Embryonic facial prominence (tissue), 1 donor: ENCODE data around the gene TRAPPC12.

Experiments
- DNase-seq: peaks from one replicate; pipeline ENCODE4 v3.0.0-alpha.2; 2016; ENCODE audit errors: extremely low spot score

The TRAPPC12 gene

GRCh38 chr2:3468296-3468988 lies 88.9 kb downstream of the TRAPPC12 start:
- no peak for DNase-seq

- no peak for DNase-seq
Measured at GRCh38 chr2:3469486-3469885, 90.0 kb downstream of the TRAPPC12 start.

DNA sequence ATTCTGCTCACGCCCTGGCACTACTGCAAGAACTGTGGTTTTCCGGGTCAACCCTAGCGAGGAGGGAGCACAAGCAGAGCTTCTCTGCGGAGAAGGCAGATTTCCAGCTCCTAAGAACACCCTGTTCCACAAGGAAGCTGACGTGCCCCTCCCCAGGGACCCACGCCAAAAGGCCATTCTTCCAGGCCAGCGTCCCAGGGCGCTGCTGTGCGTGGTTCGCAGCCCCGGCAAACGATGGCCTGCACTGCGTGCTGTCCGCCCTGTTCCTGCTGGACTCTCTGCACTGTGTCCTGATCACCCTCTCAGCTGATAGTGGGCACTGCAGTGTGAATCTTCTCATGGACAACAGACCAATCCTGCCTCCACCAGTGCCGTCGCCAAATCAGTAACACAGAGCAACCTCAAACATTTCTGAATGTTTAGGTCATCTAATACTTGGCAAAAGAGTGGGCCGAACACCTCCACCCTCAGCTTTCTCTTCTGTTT lies 90.7 kb downstream of the TRAPPC12 start:
- DNase-seq: no peak

DNA sequence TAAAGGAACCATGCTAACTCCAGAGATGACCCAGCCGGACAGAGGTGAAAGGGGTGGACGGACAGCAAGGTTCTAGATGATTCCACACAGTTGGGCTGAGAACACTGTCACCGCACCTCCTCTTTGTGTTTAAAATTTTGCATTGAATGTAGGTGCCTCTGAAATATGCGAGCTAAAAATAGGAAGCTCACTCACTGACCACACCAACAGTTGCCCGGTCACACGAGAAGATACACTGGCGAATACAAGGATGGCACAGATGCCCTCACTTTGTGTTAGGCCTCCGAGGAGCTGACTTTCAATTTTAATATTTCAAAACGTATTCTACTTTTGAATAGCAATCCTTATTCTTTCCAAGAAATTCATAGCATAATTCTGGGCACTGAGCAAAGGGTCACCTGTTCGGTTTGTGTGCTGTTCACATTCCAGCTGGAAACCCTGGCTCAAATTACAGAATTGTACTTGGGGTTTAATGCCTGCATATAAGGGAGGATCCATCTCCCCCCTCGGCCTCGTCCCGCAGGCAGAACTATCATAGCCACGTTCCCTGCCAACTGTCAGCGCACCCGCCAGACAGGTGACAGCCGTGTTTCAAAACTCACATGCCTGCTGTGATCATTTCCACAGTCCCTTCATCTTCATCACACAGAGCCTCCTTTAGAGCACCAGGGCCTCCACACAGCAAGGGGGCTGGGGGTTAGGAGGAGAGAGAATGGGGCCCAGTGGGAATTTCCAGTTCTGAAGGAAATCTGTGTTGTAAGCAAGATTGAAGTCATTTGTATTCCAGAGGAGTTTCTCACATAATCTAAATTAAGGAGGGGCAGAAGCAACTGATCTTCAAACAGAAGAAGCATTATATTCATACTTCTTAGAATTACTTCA lies 91.6 kb downstream of the TRAPPC12 start:
- no peak for DNase-seq

DNA sequence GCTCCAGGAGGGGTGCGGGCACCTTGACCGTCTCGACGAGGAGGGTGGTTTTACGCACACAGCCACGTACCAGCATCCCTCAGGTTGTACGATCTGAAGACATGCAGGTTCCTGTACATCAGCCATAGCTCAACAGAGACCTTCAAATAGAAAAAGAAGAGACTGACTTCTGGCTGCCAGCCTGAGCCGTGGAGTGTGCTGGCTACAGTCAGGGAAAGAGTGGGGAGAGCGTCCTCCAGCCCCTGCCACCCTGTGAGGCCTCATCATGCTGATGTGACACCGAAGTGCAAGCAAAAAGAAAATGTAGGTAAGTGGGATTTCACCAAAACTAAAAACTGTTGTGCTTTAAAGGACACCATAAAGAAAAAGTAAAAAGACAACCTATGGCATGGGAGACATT lies 92.8 kb downstream of the TRAPPC12 start:
- no peak for DNase-seq

DNA sequence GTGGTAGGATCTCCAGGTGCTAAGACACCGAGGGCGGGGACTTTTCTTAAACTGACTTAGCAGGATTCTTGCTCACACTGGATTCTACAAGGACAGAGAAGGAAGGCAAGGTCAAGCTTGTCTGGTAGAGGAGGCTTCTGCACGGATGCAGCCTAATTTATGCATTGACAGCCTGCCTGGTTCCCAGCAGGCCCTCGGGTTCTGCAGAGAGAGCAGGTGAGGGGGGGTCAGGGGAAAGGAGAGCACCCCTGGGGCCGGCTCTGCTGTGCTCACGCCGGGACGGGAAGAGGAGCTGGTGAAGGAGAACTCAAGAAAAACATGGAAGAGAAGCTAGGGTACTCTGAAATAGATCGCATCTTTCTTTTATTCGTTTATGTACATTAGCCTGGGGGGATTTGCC lies 93.5 kb downstream of the TRAPPC12 start:
- no peak for DNase-seq

DNA sequence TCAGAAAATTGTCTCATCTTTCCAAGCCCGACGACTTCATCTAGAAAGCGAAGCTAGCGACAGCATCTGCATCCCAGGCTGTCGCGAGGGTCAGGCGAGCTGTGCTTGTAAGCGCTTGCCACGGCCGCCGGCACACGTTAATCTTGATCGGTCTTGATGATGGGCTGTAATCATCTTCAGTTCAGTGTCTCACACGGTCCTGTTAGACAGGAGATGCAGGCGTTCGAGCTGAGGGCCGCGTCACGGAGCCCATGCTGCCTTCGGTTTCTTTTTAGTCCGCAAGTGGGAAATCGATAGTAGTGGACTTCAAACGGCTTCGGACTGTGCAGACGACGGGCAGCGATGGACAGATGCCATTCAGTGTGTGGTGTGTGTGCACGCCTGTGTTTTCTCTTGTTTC lies 96.3 kb downstream of the TRAPPC12 start:
- no peak for DNase-seq

DNA sequence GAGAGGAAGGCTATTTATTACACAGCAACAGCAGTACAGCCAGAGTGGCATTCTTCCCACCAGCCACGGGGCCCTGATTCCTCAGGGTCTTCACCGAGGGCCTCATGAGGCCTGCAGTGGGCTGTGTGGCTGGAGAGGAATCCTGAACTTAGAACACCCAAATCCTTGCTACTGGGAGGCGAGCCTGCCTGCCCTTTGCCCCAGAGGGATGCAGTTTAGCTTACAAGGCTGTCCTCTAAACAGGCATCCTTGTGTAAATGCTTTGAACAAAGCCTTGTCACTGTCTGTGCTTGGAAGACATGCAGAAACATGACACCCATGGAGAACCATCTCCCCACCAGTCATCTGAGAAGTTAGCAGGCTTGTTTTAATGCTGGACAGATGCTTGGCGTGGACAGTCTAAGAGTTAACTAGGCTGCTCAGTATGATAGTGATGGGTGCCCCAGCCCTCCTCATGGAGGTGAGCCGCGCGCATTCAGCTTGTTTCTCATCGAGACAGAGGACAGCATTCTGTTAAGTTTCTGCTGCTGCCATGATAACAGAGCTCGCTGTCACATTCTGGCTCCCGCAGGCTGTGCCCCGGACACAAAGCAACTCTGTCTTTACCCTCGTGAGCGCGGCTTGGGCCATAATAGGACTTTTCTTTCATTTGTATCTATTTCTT lies 97.0 kb downstream of the TRAPPC12 start:
- DNase-seq: no peak

GRCh38 chr2:3476985-3477327 lies 97.5 kb downstream of the TRAPPC12 start:
- DNase-seq: no peak

DNA sequence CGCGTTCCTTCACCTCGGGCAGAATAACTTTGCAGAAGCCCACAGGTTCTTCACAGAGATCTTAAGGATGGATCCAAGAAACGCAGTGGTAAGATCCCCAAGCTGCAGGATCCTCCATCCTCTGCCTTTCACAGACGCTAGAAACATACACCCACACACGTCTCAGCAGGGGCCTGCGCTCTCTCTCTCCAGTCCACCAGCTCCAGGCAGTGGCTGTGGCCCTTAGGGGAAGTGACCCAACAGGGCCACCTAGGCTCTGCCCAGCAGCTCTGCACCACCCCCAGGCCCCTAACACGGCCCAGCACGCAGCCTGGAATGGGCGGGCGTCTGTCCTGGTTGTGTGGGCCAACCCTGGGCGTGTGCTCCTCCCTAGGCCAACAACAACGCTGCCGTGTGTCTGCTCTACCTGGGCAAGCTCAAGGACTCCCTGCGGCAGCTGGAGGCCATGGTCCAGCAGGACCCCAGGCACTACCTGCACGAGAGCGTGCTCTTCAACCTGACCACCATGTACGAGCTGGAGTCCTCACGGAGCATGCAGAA lies 99.4 kb downstream of the TRAPPC12 start:
- no peak for DNase-seq

- no peak for DNase-seq
Measured at GRCh38 chr2:3479430-3480320, 100.2 kb downstream of the TRAPPC12 start.

- no peak for DNase-seq
Measured at GRCh38 chr2:3480352-3481010, 101.0 kb downstream of the TRAPPC12 start.

GRCh38 chr2:3481011-3481400 lies 101.5 kb downstream of the TRAPPC12 start:
- no peak for DNase-seq

GRCh38 chr2:3481736-3482362 lies 102.4 kb downstream of the TRAPPC12 start:
- DNase-seq: no peak

GRCh38 chr2:3482363-3482821 lies 102.9 kb downstream of the TRAPPC12 start:
- DNase-seq: no peak

DNA sequence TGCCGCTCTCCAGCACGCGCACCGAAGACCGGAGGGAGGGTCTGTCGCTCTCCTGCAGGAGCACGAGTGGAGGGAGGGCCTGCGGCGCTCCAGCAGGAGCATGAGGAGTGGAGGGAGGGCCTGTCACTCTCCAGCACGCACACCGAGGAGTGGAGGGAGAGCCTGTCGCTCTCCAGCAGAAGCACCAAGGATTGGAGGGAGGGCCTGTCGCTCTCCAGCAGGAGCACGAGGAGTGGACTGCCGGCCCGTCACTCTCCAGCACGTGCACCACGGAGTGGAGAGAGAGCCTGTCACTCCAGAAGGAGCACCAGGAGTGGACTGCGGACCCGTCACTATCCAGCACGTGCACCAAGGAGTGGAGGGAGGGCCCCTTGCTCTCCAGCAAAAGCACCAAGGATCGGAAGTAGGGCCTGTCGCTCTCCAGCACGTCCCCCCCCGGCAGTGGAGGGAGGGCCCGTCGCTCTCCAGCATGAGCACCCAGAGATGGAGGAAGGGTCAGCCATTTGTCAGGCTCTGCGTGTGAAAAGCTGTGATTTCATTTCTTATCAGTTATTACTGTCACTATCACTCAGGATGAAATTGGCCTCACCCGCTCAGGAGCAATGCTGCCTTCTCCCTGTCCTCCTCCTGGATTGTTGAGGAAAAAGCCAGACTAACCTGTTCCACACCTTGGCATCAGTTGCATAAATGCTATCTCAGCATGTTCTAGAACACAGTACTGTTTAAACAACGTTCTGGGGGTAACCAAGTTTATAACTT lies 103.9 kb downstream of the TRAPPC12 start:
- no peak for DNase-seq

DNA sequence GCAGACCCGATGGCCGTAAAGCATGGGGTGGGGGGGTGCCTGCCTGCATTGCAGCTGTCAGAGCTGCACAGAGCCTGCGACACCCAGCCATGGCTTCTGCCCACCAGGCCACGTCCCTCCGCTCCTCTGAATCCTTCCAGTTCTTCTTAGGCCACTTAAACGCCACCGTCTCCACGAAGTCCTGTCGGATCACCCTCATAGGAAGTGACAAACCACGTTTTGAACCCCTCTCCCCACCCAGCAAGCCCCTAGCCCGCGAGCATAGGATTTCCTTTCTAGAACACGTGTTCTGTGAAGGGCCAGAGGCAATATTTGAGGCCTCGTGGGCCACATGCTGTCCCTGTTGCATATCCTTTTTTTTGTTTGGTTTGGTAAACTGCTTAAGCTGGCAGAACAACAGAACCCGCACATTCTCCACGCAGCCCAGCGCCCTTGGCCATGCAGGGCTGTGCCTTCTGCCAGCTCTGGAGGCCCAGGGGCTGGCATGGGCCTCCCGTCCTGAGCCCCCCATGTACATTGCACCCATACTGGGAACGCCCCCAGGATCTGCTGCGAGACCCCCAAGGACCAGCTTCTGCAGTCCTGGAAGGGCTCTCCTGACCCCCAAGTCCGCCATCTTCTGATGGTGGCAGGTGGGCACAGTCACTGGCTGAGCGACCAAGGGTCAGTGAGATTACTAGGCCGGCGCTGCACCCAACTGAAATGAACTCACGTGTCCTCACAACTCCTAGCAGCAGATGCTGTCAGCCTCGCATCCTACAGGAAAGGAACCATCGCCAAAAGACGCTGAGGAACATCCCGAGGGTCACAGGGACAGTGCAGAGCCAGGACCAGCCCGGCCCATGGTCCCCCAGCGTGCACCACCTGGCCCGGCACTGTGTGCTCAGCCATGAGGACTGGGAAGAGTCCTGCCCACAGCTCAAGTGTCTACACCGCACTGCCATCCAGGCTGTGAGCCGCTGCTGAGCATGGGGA lies 104.8 kb downstream of the TRAPPC12 start:
- DNase-seq: no peak

DNA sequence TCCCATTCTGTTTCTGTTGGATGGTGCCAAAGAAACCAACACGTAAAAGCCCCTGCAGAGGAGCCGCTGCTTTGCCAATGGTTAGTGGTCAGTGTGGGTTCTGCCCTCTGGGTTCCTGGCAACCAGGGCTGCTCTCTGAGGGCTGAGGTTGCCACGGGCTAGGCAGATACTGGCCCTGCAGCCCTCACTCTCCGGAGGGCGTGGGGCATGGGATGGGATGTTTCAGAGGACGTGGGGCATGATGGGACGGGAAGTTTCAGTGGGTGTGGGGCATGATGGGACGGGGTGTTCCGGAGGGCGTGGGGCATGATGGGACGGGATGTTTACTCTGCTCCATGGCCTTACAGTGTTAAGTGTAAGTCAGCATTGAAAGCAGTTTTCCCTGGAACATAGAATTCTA lies 105.7 kb downstream of the TRAPPC12 start:
- no peak for DNase-seq
